Measurements from ENCODE around the gene MTFP1.

The MTFP1 gene

GRCh38 chr22:30386960-30387827 lies 38.4 kb upstream of the MTFP1 start, which contains the start of gene RNF215:
TSS of gene RNF215 (minus strand) at chr22:30387411. CDS start at chr22:30387313, 98 bp downstream.
- TF ChIP-seq, protein P1, sequence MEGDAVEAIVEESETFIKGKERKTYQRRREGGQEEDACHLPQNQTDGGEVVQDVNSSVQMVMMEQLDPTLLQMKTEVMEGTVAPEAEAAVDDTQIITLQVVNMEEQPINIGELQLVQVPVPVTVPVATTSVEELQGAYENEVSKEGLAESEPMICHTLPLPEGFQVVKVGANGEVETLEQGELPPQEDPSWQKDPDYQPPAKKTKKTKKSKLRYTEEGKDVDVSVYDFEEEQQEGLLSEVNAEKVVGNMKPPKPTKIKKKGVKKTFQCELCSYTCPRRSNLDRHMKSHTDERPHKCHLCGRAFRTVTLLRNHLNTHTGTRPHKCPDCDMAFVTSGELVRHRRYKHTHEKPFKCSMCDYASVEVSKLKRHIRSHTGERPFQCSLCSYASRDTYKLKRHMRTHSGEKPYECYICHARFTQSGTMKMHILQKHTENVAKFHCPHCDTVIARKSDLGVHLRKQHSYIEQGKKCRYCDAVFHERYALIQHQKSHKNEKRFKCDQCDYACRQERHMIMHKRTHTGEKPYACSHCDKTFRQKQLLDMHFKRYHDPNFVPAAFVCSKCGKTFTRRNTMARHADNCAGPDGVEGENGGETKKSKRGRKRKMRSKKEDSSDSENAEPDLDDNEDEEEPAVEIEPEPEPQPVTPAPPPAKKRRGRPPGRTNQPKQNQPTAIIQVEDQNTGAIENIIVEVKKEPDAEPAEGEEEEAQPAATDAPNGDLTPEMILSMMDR (IDR thresholded peaks at IDR 0.05; ENCODE audit: extremely low read depth, missing control alignments) = peak; percentile 76
- peak; percentile 98 for DNase-seq (ENCODE audit: low spot score)

DNA sequence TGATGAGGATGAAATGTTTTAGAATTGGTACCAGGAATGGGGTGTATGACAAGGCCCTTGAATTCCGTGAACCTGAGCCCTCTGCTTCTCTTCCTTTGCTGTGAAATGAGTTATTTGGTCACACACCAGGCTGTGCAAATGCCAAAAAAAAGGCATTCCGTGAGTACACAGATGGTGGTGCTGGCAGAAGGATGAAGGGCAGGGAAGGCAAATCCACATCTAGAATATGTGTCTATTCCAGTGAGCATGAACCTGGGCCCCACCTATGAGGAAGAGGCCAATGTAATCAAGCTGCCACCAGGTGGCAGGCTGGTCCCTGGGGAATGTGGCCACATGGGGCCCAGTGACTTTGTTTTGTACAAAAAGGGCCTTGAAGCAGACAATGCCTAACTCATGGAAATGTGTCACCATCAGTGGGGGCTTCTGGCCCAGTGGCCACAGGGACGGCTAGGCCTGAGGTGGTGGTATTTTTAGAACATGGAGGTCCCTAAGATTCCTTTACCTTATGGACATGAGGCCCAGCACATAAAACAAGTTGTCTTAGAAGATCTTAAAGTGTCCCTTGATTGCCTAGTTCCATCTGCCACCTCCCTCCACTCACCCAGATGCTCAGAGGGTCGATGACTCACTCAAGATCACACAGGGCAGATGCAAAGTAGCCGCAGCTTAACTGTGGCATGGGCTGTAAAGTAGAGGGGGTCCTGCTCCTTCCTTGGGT lies 34.4 kb upstream of the MTFP1 start:
- TF ChIP-seq, protein P1 (IDR thresholded peaks at IDR 0.05; ENCODE audit: extremely low read depth, missing control alignments) = peak; percentile 92
- peak; percentile 87 for DNase-seq (ENCODE audit: low spot score)

DNA sequence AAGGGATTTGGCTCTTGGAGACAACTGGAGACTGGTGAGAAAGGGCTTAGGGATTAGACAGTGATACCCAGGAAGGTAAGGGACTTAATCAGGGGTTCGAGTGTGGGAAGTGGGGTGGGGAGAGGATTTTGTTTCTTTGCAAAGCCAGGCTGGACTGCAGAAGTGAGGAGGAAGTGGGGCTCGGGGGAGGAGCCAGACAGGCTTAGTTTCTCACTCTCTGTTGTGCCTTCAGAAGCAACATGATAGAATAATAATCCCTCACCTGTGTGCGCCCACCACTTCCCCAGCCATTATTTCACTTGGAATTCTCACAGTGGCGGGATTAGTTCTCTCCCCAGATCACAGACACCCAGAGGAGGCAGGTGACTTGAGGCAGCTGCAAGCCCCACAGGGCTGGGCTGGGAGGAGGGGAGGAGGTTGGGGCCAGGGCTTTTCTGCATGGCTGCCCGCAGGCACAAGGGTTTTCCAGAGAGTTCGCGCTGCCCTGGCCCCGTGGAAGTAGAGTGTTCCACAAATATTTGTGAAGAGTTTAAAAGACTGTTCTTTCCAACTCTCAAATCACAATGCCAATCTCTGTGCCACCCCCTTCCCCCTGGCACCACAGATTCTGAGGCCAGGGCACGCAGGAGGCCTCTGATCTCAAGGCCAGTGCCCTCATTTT lies 32.8 kb upstream of the MTFP1 start:
- DNase-seq (ENCODE audit: low spot score) = peak; percentile 73
- TF ChIP-seq, protein P1 (IDR thresholded peaks at IDR 0.05; ENCODE audit: extremely low read depth, missing control alignments) = no peak

DNA sequence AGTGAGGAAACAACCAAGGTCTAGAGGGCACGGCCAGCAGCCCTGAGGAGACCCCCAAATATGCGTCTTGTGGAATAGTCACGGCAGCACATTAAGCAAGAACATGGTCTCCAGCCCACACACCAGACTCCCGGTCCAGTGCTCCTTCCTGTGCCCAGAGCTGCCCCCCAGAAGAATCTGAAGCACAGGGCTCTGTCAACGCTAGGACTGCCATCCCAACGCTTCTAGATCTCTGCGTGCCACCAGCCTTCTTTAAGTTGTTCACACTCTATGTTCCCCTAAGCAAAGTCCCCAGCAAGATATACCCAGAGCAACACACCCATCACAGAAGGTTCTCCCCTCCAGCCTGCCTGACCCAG lies 32.3 kb upstream of the MTFP1 start:
- no peak for DNase-seq (ENCODE audit: low spot score)

GRCh38 chr22:30393885-30394284 lies 31.7 kb upstream of the MTFP1 start:
- TF ChIP-seq, protein P1 (IDR thresholded peaks at IDR 0.05; ENCODE audit: extremely low read depth, missing control alignments) = no peak
- DNase-seq (ENCODE audit: low spot score) = no peak

More for the DNA sequence above, 32.3 kb upstream of the MTFP1 start:
- TF ChIP-seq, protein P1 (IDR thresholded peaks at IDR 0.05; ENCODE audit: extremely low read depth, missing control alignments) = no peak

DNA sequence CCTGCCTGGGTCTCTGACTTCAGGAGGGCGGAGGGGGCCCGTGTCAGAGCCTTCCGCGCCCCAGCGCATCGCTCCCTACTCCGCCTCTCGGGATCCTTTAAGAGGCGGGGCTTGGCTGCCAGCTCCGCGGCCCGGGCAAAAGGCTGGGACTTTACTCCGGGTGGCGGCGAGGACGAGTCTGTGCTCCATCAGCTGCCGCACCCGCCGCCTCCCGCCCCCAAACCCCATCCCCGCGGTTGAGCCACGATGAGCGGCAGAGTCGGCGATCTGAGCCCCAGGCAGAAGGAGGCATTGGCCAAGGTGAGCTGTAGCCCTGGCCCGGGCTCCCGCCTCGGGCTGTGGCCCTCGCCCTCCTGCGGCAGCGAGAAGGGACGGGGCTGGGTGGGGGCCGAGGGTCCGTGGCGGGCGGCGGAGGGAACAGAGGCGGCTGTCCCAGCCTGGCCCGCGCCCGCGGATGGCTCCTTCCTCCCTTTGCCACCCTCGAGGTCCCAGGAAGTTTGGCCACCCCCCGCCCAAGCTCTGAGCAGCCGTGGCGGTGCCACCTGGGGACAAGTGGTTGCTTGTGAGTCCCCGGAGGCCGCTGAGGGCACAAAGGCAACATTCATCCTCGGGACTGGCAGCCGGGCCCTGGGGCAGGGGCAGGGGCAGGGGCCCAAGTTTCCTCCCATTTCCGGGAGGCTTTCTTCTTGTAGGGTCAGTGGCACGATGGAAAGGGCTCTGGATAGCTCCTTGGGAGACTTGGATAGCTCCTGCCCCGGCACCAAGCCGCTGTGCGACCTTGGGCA lies 28.5 kb upstream of the MTFP1 start, which contains the start of gene SEC14L2:
TSS of gene SEC14L2 (plus strand) at position 148 of the 785 bp plus-strand sequence. CDS start at position 247, 99 bp downstream.
- TF ChIP-seq, protein P1 (IDR thresholded peaks at IDR 0.05; ENCODE audit: extremely low read depth, missing control alignments) = no peak
- DNase-seq (ENCODE audit: low spot score) = peak; percentile 56
